ENCODE data around the gene CYGB.
"Not testable (repeated sequence)": the region's sequence is repeated elsewhere in the genome, so short reads cannot be mapped to it uniquely, and the experiment has no call there.

CYGB gene

GRCh38 chr17:76512366-76513305 lies 24.9 kb downstream of the CYGB start:
- H3K27me3 ChIP-seq (replicated peaks): no peaks in the 10 kb centered on the region
- no peak for TF ChIP-seq CTCF (IDR thresholded peaks at IDR 0.05; ENCODE audit: low read depth, low read length, missing control alignments)
- H3K27ac ChIP-seq: no peak overlapping the region

GRCh38 chr17:76511668-76512365 lies 25.7 kb downstream of the CYGB start:
- no peak for TF ChIP-seq CTCF (IDR thresholded peaks at IDR 0.05; ENCODE audit: low read depth, low read length, missing control alignments)
- in situ Hi-C loops (cut with HindIII; ENCODE audit: low pct_ligation_motif_present, low sequenced_read_pairs): no loop called here
- H3K27ac ChIP-seq: no peak overlapping the region
- H3K27me3 ChIP-seq (replicated peaks): no peaks in the 10 kb centered on the region
- DNase-seq: no peak
- H3K4me3 ChIP-seq (ENCODE audit: low read depth, low read length): no peak overlapping the region
- no peaks in the 10 kb centered on the region for H3K36me3 ChIP-seq (replicated peaks)

More at GRCh38 chr17:76512366-76513305, 24.9 kb downstream of the CYGB start:
- DNase-seq: no peak
- Histone ChIP-seq H3K36me3 (replicated peaks) (no peaks in the 10 kb centered on the region), H3K4me3 (ENCODE audit: low read depth, low read length) (no peak overlapping the region)
- in situ Hi-C loops (cut with HindIII; ENCODE audit: low pct_ligation_motif_present, low sequenced_read_pairs): no loop called here

- no peak for TF ChIP-seq CTCF (IDR thresholded peaks at IDR 0.05; ENCODE audit: low read depth, low read length, missing control alignments)
- no peak for DNase-seq
- no peak overlapping the region for H3K4me3 ChIP-seq (ENCODE audit: low read depth, low read length)
- H3K36me3 ChIP-seq (replicated peaks): no peaks in the 10 kb centered on the region
- H3K27ac ChIP-seq: no peak overlapping the region
- H3K27me3 ChIP-seq (replicated peaks): no peaks in the 10 kb centered on the region
- in situ Hi-C loops (cut with HindIII; ENCODE audit: low pct_ligation_motif_present, low sequenced_read_pairs): no loop called here
Measured at GRCh38 chr17:76510831-76511244, 26.7 kb downstream of the CYGB start.

- DNase-seq; H3K4me3 ChIP-seq (ENCODE audit: low read depth, low read length); H3K27ac ChIP-seq; H3K27me3 ChIP-seq (replicated peaks); H3K36me3 ChIP-seq (replicated peaks): not testable (repeated sequence)
- in situ Hi-C loops (cut with HindIII; ENCODE audit: low pct_ligation_motif_present, low sequenced_read_pairs): loop anchor here (5.0 kb wide), 1 partner anchor 46 kb away; no protein-coding TSS in a partner anchor
Measured at GRCh38 chr17:76508472-76509063, 28.9 kb downstream of the CYGB start.

GRCh38 chr17:76506408-76507345 lies 30.8 kb downstream of the CYGB start:
- Histone ChIP-seq H3K27me3 (replicated peaks) (no peaks in the 10 kb centered on the region), H3K36me3 (replicated peaks) (no peaks in the 10 kb centered on the region), H3K27ac (no peak overlapping the region), H3K4me3 (ENCODE audit: low read depth, low read length) (no peak overlapping the region)
- DNase-seq: peak; percentile 49
- peak; percentile 90 for TF ChIP-seq CTCF (IDR thresholded peaks at IDR 0.05; ENCODE audit: low read depth, low read length, missing control alignments)
- in situ Hi-C loops (cut with HindIII; ENCODE audit: low pct_ligation_motif_present, low sequenced_read_pairs): loop anchor here (5.0 kb wide), 1 partner anchor 44 kb away; no protein-coding TSS in a partner anchor

Measured in brain microvascular endothelial cell (primary cell).